Neural progenitor cell (in vitro differentiated cells): ENCODE measurements around the gene ACKR2. TPM values are rescaled to one million over a fixed set of nuclear protein-coding genes. Genes with fewer than 3 reads are reported as not detected.

Source experiments
- DNase-seq: peaks from one replicate; pipeline ENCODE4 v3.0.0-alpha.2; 2016; ENCODE audit warnings: low spot score
- H2AFZ ChIP-seq: fragments of 200-600 bp; sonication (generic); replicated peaks from 2 replicates; pipeline ENCODE4 v1.6.1; 2016; ENCODE audit warnings: antibody characterized with exemption
- H3F3A ChIP-seq: fragments of 200-600 bp; sonication (generic); 2 replicates; pipeline ENCODE4 v1.6.1; 2016; ENCODE audit warnings: antibody characterized with exemption, low read depth
- H3K27ac ChIP-seq: fragments of 200-600 bp; sonication (generic); 2 replicates; pipeline ENCODE4 v1.5.1; 2016; ENCODE audit warnings: mild to moderate bottlenecking
- H3K27me3 ChIP-seq: fragments of 200-600 bp; sonication (generic); 2 replicates; pipeline ENCODE4 v1.6.1; 2016; ENCODE audit warnings: mild to moderate bottlenecking, moderate library complexity
- H3K36me3 ChIP-seq: fragments of 200-600 bp; sonication (generic); 2 replicates; pipeline ENCODE4 v1.5.1; 2016
- H3K4me1 ChIP-seq: fragments of 200-600 bp; sonication (generic); 2 replicates; pipeline ENCODE4 v1.6.1; 2016; ENCODE audit warnings: mixed run types
- H3K4me2 ChIP-seq: fragments of 200-600 bp; sonication (generic); 2 replicates; pipeline ENCODE4 v1.6.1; 2016
- H3K4me3 ChIP-seq: fragments of 200-600 bp; sonication (generic); 2 replicates; pipeline ENCODE4 v1.5.1; 2016
- H3K79me2 ChIP-seq: fragments of 200-600 bp; sonication (generic); 2 replicates; pipeline ENCODE4 v1.6.1; 2016; ENCODE audit warnings: low read depth
- H3K9ac ChIP-seq: fragments of 200-600 bp; sonication (generic); 2 replicates; pipeline ENCODE4 v1.6.1; 2016
- H3K9me3 ChIP-seq: fragments of 200-600 bp; sonication (generic); 2 replicates; pipeline ENCODE4 v1.5.1; 2016; ENCODE audit warnings: low read depth
- H4K20me1 ChIP-seq: fragments of 200-600 bp; sonication (generic); 2 replicates; pipeline ENCODE4 v1.6.1; 2016; ENCODE audit warnings: low read depth
- H3K27ac Mint-ChIP-seq: 3 replicates; pipeline ENCODE4 v1.8.0; 2021; ENCODE audit warnings: mixed read lengths
- H3K27me3 Mint-ChIP-seq: 2 replicates; pipeline ENCODE4 v1.8.0; 2022; ENCODE audit warnings: low read depth, mild to moderate bottlenecking, inconsistent platforms, moderate library complexity, mixed read lengths; ENCODE audit not compliant: insufficient read depth
- H3K36me3 Mint-ChIP-seq: 3 replicates; pipeline ENCODE4 v1.8.0; 2021; ENCODE audit warnings: mixed read lengths
- H3K4me1 Mint-ChIP-seq: 3 replicates; pipeline ENCODE4 v1.8.0; 2021; ENCODE audit warnings: mixed read lengths
- H3K4me3 Mint-ChIP-seq: 3 replicates; pipeline ENCODE4 v1.8.0; 2021; ENCODE audit warnings: mild to moderate bottlenecking, moderate library complexity, mixed read lengths
- H3K9me3 Mint-ChIP-seq: 3 replicates; pipeline ENCODE4 v1.8.0; 2020; ENCODE audit warnings: mixed read lengths
- CTCF ChIP-seq: fragments of 200-600 bp; sonication (generic); IDR thresholded peaks from 2 replicates; pipeline ENCODE4 v1.5.1; 2017; ENCODE audit warnings: antibody characterized with exemption, mild to moderate bottlenecking
- EZH2 ChIP-seq: fragments of 200-600 bp; sonication (generic); IDR thresholded peaks from 2 replicates; pipeline ENCODE4 v1.6.1; 2017; ENCODE audit warnings: antibody characterized with exemption, mild to moderate bottlenecking, moderate library complexity
- EZH2phosphoT487 ChIP-seq: fragments of 200-600 bp; sonication (generic); IDR thresholded peaks from 2 replicates; pipeline ENCODE4 v1.6.1; 2017; ENCODE audit warnings: antibody characterized with exemption
- total RNA-seq: library from RNA; depleted of rRNA; stranded (reverse); fragments of >200 nt; gene quantifications from 2 replicates; pipeline ENCODE4 v1.2.3, GENCODE V29; 2015; ENCODE audit warnings: low replicate concordance

The ACKR2 gene
- total RNA-seq, 1 donor from 2014 or later: not detected

- no peaks in the 10 kb centered on the region for H3K9me3 Mint-ChIP-seq
- Histone ChIP-seq H3K4me3 (no peak overlapping the region), H2AFZ (no peak overlapping the region), H3K27ac (no peak overlapping the region), H3F3A (no peaks in the 10 kb centered on the region), H3K36me3 (no peaks in the 10 kb centered on the region), H3K79me2 (no peaks in the 10 kb centered on the region), H3K4me1 (peaks cover 5% of the 10 kb centered on the region), H3K9ac (no peak overlapping the region), H4K20me1 (no peaks in the 10 kb centered on the region), H3K27me3 (no peaks in the 10 kb centered on the region), H3K9me3 (no peaks in the 10 kb centered on the region), H3K4me2 (no peak overlapping the region)
- TF ChIP-seq EZH2phosphoT487: no peak
- TF ChIP-seq CTCF: no peak
- no peak for TF ChIP-seq EZH2
- H3K27me3 Mint-ChIP-seq: peaks cover 3% of the 10 kb centered on the region
- no peak overlapping the region for H3K27ac Mint-ChIP-seq
- H3K36me3 Mint-ChIP-seq: no peaks in the 10 kb centered on the region
- DNase-seq: no peak
- no peak overlapping the region for H3K4me3 Mint-ChIP-seq
- H3K4me1 Mint-ChIP-seq: peaks cover 10% of the 10 kb centered on the region
Observed at GRCh38 chr3:42850263-42850662, 41.0 kb downstream of the ACKR2 start.

DNA sequence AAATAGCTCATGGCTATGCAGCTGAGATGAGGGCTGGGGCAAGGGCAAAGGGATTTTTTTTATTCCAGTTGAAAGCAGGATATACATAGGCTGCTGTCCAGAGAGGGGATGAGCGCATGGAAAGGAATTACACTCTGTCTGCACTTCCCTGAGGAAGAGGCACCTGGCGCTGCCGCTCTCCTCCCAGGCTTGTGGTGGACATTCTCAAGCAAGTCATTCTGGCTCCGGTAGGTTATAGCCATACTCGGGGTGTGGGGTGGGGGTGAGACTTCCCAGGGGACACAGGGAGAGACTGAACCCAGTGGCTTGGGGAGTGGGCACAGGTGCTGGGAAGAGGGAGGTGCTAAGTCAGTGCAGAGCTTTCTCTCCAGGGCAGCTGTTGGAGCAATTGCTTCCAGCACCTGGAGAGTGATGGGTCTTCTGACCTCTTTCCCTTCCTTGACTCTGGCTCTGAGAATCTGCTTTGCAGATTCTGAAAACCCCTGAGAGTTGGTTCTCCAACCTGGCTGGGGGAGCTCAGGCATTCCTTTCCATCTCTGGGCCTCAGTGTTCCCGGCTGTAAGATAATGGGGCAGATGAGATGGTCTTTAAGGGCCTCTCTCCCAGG is 42.1 kb downstream of the ACKR2 start:
- no peak overlapping the region for H3K4me3 Mint-ChIP-seq
- no peak for DNase-seq
- no peak overlapping the region for H3K27ac Mint-ChIP-seq

GRCh38 chr3:42852441-42852840 is 43.2 kb downstream of the ACKR2 start:
- Histone ChIP-seq H3K4me1 (peaks cover 3% of the 10 kb centered on the region), H4K20me1 (no peaks in the 10 kb centered on the region), H3K4me2 (no peak overlapping the region), H3K27me3 (no peaks in the 10 kb centered on the region), H3K79me2 (no peaks in the 10 kb centered on the region), H3K36me3 (no peaks in the 10 kb centered on the region), H3K9ac (no peak overlapping the region), H3K9me3 (no peaks in the 10 kb centered on the region), H2AFZ (no peak overlapping the region), H3F3A (no peaks in the 10 kb centered on the region), H3K27ac (no peak overlapping the region), H3K4me3 (no peak overlapping the region)
- H3K4me1 Mint-ChIP-seq: peaks cover 10% of the 10 kb centered on the region
- DNase-seq: no peak
- TF ChIP-seq CTCF: no peak
- no peak for TF ChIP-seq EZH2
- TF ChIP-seq EZH2phosphoT487: no peak
- H3K27me3 Mint-ChIP-seq: peaks cover 3% of the 10 kb centered on the region
- no peak overlapping the region for H3K4me3 Mint-ChIP-seq
- H3K27ac Mint-ChIP-seq: no peak overlapping the region
- no peaks in the 10 kb centered on the region for H3K9me3 Mint-ChIP-seq
- H3K36me3 Mint-ChIP-seq: no peaks in the 10 kb centered on the region

More for the DNA sequence above, 42.1 kb downstream of the ACKR2 start:
- Histone ChIP-seq H4K20me1 (no peaks in the 10 kb centered on the region), H3K27me3 (no peaks in the 10 kb centered on the region), H3K27ac (no peak overlapping the region), H2AFZ (no peak overlapping the region), H3K79me2 (no peaks in the 10 kb centered on the region), H3K4me1 (peaks cover 5% of the 10 kb centered on the region), H3K4me3 (no peak overlapping the region), H3K9me3 (no peaks in the 10 kb centered on the region), H3F3A (no peaks in the 10 kb centered on the region), H3K36me3 (no peaks in the 10 kb centered on the region), H3K4me2 (no peak overlapping the region), H3K9ac (no peak overlapping the region)
- H3K9me3 Mint-ChIP-seq: no peaks in the 10 kb centered on the region
- no peak for TF ChIP-seq CTCF
- TF ChIP-seq EZH2phosphoT487: no peak
- TF ChIP-seq EZH2: no peak
- H3K4me1 Mint-ChIP-seq: peaks cover 10% of the 10 kb centered on the region
- no peaks in the 10 kb centered on the region for H3K36me3 Mint-ChIP-seq
- H3K27me3 Mint-ChIP-seq: peaks cover 3% of the 10 kb centered on the region
